Iris pigment epithelial cell (primary cell): ENCODE results near the gene MDH2.
"Not testable (repeated sequence)": the region's sequence is repeated elsewhere in the genome, so short reads cannot be mapped to it uniquely, and the experiment has no call there.

ENCODE experiments used
- DNase-seq: peaks from one replicate; pipeline ENCODE4 v3.0.0-alpha.2; 2011; ENCODE audit warnings: low read depth

Gene MDH2, protein sequence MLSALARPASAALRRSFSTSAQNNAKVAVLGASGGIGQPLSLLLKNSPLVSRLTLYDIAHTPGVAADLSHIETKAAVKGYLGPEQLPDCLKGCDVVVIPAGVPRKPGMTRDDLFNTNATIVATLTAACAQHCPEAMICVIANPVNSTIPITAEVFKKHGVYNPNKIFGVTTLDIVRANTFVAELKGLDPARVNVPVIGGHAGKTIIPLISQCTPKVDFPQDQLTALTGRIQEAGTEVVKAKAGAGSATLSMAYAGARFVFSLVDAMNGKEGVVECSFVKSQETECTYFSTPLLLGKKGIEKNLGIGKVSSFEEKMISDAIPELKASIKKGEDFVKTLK

GRCh38 chr7:76047811-76048667 is at the start of gene MDH2, which contains the start of gene STYXL1:
Gene MDH2, plus strand, starts transcription at chr7:76048106. Its CDS starts 55 bp downstream, at chr7:76048161.
Gene STYXL1, minus strand, starts transcription at chr7:76048000. Its CDS starts 17,477 bp downstream, at chr7:76030523.
- DNase-seq = peak; percentile 96

DNA sequence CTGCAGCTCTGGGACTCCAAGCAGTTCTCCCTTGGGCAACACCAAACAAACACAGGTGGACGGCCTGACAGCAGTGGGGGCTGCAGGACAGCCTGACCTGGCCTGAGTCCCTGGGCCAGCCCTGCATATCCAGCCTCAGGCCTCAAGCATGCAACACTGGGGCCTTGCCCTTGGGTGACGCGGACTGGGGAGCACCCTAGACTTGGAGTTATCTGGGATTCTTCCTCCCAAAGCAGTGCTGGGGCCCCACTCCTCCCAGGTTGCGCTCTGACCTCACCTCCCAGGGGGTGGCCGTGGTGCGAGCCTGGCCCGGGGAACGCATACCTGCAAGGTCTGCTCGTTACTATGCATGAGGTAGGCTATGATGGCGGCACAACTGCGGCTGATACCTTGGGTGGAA is 47.3 kb upstream of the MDH2 start:
- no peak for DNase-seq

DNA sequence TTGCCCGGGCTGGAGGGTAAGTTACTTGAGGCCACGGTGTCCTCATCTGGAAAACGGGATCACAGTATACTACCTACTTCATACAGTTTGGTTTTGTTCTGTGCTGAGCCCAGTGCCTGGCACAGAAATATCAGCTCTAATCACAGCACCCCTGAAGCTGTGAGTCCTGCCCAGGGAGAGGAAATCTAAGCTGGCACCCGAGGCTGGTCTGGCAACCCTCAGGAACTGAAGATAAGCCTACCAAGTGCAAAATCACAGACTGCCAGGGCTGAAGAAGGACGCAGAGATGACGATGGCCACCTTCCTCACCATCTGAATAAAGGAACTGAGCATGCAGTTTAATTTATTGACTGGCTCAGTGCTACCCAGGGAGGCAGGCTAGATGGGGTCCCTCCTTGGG is 45.8 kb upstream of the MDH2 start:
- no peak for DNase-seq

GRCh38 chr7:76002822-76003221 is 45.1 kb upstream of the MDH2 start:
- DNase-seq = no peak

DNA sequence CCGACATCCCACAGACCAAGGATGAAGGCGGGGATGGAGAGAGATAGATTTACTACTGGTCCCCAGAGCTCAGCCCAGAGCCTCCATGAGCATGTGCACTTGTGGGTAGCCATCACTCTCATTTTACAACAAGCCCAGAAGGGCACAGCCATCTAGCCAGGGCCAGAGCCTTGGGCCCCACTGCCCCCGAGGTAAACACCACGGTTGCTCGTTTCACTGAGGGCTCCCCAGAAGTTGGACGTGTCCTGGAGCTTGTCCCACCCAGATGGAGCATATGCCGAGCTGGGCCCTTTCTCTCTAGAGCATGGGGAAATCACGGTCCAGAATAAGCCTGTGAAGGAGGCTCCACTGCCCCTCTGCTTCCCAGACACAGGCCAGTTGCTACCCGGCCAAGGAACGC is 44.6 kb upstream of the MDH2 start:
- DNase-seq = no peak

DNA sequence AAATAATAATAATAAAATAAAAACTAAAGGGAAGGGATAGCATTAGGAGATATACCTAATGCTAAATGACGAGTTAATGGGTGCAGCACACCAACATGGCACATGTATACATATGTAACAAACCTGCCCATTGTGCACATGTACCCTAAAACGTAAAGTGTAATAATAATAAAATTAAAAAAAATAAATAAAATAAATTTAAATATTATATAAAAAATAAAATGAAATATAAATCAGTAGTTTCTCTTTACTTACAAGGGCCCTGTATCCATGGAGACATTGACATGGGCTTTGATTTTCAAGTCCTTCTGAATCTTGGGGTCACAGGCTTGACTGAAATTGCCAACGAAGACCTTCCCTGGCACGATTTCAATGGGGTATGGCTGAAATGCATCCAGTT is 42.9 kb upstream of the MDH2 start:
- not testable (repeated sequence) for DNase-seq

GRCh38 chr7:76008156-76008687 is 39.7 kb upstream of the MDH2 start:
- no peak for DNase-seq

DNA sequence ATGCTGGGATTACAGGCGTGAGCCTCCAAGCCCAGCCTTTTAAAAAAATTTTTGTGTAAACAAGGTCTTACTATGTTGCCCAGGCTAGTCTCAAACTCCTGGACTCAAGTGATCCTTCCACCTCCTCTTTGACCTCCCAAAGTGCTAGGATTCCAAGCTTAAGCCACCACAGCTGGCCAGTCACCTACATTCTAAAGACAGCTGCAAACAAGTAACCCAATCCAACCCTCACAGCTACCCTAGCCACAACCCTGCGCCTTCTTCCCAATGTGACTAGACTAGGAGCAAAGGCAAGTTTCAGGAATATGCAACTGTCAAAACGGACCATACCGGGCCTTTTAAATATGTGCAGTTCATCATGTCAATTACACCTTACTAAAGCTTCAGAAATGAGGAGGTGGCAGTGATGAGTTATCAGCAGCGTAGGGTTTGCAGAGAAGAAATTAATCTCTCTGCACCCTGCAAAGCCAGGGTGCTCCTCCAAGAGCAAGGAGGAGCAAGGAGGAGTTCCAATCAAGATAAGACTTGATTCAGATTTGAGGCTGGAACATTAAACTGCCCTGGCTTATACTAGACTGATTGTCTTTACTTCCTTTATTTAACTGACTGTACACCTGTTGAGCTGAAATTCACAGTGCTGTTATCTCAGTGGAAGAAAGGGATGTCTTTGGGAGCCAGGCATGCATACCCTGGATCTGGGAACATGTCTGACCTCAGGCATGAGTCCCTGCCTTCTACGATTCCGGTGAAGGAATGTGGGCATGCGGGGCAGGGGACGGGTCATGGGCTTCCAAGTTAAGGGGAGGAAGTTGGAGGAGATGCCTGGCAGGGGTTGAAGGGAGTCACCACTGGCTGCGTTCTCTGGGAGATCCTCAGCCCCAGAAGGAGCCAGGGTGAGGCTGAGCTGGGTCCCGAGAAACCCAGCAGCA is 38.0 kb upstream of the MDH2 start:
- no peak for DNase-seq

DNA sequence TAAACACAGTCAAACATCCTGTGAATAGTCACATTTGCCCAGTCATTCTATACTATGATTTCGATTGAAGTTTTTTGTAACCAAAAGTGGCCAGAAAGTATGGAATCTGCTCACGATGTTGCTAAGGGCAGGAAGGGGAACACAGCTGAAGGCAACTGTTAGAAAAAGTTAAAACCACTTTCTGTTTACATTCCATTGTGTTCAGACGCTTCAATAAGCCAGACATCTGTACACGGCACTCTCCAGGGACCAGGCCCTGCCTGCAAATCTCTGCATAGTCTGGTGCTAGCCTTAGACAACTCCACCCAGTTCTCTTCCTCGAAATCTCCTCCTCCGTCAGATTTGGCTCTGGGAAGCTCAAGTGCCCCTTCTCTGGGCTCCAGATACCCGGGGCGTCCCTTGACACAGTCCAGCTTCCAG is 36.5 kb upstream of the MDH2 start:
- peak; percentile 88 for DNase-seq

- DNase-seq = peak; percentile 47
Measured at GRCh38 chr7:76016191-76016947, 31.5 kb upstream of the MDH2 start.

GRCh38 chr7:76018520-76018919 is 29.4 kb upstream of the MDH2 start:
- not testable (repeated sequence) for DNase-seq

DNA sequence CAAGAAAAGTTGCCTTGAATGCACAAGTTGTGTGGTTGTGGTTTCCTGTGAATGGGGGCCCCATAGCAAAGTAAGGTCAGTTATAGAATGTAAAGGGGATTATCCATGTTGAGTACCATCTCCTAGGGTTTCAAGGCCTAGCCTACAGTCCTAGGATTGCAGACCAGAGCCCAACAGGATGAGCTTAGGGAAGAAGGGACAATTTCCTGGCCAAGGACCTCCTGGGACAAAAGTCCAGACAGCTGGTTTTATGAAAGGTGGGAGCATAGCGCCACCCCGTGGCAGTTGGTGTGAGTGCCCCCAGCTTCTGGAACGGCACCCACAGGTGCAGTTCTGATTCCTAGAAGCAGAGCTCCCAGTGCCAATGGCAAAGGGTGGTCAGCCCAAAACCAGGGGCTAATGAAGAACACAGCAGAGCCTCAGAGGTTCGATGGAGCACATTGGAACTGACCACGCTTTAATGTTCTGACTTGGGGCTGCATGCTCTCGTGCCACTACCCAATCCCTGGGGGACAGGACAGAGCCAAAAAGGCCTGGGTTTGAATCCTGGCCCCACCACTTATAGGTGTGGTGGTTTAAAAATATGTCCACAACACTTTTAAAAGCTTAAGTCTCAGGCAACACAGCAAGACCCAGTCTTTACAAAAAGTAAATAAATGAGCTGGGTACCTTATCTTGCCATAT is 27.7 kb upstream of the MDH2 start:
- peak; percentile 47 for DNase-seq

DNA sequence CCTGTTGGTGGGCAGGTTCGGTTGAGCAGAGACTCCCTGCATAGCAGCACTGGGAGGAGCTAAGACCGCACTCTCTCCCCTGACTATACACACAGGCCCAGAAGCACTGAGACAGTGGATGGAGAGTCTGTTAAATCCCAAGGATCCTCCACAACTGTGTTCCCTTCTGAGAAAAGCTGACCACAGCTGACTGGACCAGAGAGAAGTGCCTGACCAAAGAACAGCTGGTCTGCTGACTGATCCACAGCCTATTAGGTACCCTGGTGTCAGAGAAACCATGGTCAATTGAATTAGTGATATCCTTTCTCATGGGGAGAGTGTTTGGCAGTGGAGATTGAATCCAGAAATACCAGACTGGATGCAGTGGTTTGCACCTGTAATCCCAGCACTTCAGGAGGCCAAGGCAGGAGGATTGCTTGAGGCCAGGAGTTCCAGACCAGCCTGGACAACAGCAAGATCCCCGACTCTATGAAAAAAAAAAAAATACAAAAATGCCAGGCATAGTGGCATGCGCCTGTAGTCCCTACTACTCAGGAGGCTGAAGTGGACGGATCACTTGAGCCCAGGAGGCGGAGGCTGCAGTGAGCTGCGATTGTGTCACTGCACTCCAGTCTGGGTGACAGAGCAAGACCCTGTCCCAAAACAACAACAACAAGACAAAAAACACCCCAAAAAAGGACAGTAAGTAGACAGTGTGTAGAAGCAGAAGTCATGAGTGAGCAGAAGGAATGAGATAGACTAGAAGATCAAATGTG is 25.7 kb upstream of the MDH2 start:
- DNase-seq = no peak

DNA sequence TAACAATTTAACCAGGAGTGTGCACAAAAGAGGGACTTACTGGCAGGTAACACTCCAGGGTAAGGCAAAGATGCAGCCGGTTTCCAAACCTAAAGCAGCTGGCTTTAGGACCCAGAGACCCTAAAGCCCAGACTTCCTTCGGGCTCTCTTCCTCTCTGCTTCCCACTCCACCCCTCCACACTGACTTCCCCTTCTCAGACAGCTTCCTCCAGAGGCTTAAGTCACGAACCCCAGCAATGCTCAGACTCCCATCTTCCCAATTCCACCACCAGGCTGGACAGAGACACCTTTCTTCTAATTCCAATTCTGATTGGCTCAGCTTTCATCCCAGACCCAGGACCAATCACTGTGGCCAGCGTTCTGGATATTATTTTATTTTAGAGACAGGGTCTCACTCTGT is 24.9 kb upstream of the MDH2 start:
- no peak for DNase-seq

- not testable (repeated sequence) for DNase-seq
Measured at GRCh38 chr7:76029682-76030081, 18.2 kb upstream of the MDH2 start.

- no peak for DNase-seq
Measured at GRCh38 chr7:76031964-76032363, 15.9 kb upstream of the MDH2 start.

DNA sequence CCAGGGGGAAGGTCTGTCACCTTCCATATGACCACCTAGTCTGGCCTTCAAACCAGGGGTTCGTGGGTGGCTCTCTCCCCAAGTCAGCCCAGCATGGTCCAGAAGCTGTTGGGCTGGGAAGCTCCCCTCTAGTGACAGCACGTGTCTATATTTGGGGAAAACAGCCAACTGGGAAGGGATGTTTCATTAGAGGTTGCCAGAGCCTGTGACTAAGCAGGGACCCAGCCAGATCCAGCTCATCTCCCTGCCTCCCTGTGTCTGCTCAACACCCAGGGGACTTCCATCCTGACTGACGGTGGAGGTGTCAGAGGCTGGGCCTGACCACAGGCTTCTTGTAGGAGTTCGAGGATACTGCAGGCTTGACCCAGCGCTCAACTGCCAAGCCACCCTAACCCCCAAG is 10.6 kb upstream of the MDH2 start:
- peak; percentile 89 for DNase-seq

- no peak for DNase-seq
Measured at GRCh38 chr7:76040126-76040525, 7.8 kb upstream of the MDH2 start.

- no peak for DNase-seq
Measured at GRCh38 chr7:76044375-76044865, 3.5 kb upstream of the MDH2 start.
